NCI-H526 (cell line): Measurements from ENCODE around the gene C20orf202.
"Not testable (repeated sequence)": the region's sequence is repeated elsewhere in the genome, so short reads cannot be mapped to it uniquely, and the experiment has no call there.

ENCODE experiments used
- DNase-seq, 2 experiments: peaks; one replicate each; lab custom pipeline; 2025; lab: John Stamatoyannopoulos, UW

C20orf202 gene

GRCh38 chr20:1247689-1248088 lies 44.4 kb downstream of the C20orf202 start:
- DNase-seq: no peak

GRCh38 chr20:1250282-1250681 lies 47.0 kb downstream of the C20orf202 start:
- not testable (repeated sequence) for DNase-seq

- no peak for DNase-seq
Observed at GRCh38 chr20:1252416-1252815, 49.2 kb downstream of the C20orf202 start.

GRCh38 chr20:1254254-1254653 lies 51.0 kb downstream of the C20orf202 start:
- no peak for DNase-seq

GRCh38 chr20:1255675-1256074 lies 52.4 kb downstream of the C20orf202 start:
- DNase-seq: no peak
